ENCODE measurements around the gene F2RL3. TPM values are rescaled to one million over a fixed set of nuclear protein-coding genes. Genes with fewer than 3 reads are reported as not detected.

Gene F2RL3
- total and polyA plus RNA-seq, 12 donors, result 0.13 to 8.3 (median 1.3) TPM

GRCh38 chr19:16908759-16909158, 20.0 kb downstream of the F2RL3 start:
- intact Hi-C loops (cut with DNase I), result loop anchor here in 4 of 10 donors (10.0 kb wide), 2 partner anchors 134 to 146 kb away; no protein-coding TSS in a partner anchor
- no peak overlapping the region for H3K4me3 ChIP-seq
- no peaks in the 10 kb centered on the region for H3K4me1 ChIP-seq
- H3K9me3 ChIP-seq, result peaks cover 0 to 32% (median 14%) of the 10 kb centered on the region in 11 donors
- 79 to 84% methylated on average over 12 of the region's 12 CpGs for WGBS, 2 donors
- H3K27ac ChIP-seq, result no peak overlapping the region
- no peak for DNase-seq
- H3K36me3 ChIP-seq, result peaks cover 0 to 16% (median 0%) of the 10 kb centered on the region in 9 donors
- no peak for TF ChIP-seq CTCF (IDR thresholded peaks at IDR 0.05)
- H3K27me3 ChIP-seq, result no peaks in the 10 kb centered on the region
- peak in 1 of 8 donors; percentile 41 for ATAC-seq

GRCh38 chr19:16911046-16911445, 22.2 kb downstream of the F2RL3 start:
- peaks cover 0 to 54% (median 19%) of the 10 kb centered on the region in 11 donors for H3K9me3 ChIP-seq
- intact Hi-C loops (cut with DNase I), result loop anchor here in 1 of 10 donors (10.0 kb wide), 1 partner anchor 124 kb away; no protein-coding TSS in a partner anchor
- H3K4me1 ChIP-seq, result no peaks in the 10 kb centered on the region
- 91 to 93% methylated on average over 7 of the region's 7 CpGs for WGBS, 2 donors
- no peak overlapping the region for H3K4me3 ChIP-seq
- H3K27ac ChIP-seq, result no peak overlapping the region
- ATAC-seq, result no peak
- no peak for TF ChIP-seq CTCF (IDR thresholded peaks at IDR 0.05)
- no peaks in the 10 kb centered on the region for H3K27me3 ChIP-seq
- no peak for DNase-seq
- H3K36me3 ChIP-seq, result peaks cover 0 to 16% (median 0%) of the 10 kb centered on the region in 9 donors

- peaks cover 0 to 16% (median 0%) of the 10 kb centered on the region in 9 donors for H3K36me3 ChIP-seq
- 76% methylated on average over 4 of the region's 4 CpGs for WGBS, 2 donors
- intact Hi-C loops (cut with DNase I), result loop anchor here in 1 of 10 donors (10.0 kb wide), 1 partner anchor 122 kb away; no protein-coding TSS in a partner anchor
These were observed 24.0 kb downstream of the F2RL3 start for GRCh38 chr19:16912780-16913179.

GRCh38 chr19:16914421-16914820, 25.6 kb downstream of the F2RL3 start:
- intact Hi-C loops (cut with DNase I), result loop anchor here in 1 of 10 donors (10.0 kb wide), 1 partner anchor 120 kb away; no protein-coding TSS in a partner anchor
- H3K27me3 ChIP-seq, result no peaks in the 10 kb centered on the region
- no peaks in the 10 kb centered on the region for H3K4me1 ChIP-seq
- DNase-seq, result no peak
- TF ChIP-seq CTCF (IDR thresholded peaks at IDR 0.05), result no peak
- H3K36me3 ChIP-seq, result peaks cover 0 to 16% (median 0%) of the 10 kb centered on the region in 9 donors
- 80 to 83% methylated on average over 11 of the region's 11 CpGs for WGBS, 2 donors
- H3K9me3 ChIP-seq, result peaks cover 0 to 62% (median 23%) of the 10 kb centered on the region in 11 donors
- no peak overlapping the region for H3K27ac ChIP-seq
- ATAC-seq, result no peak
- no peak overlapping the region for H3K4me3 ChIP-seq

More at GRCh38 chr19:16912780-16913179, 24.0 kb downstream of the F2RL3 start:
- peaks cover 0 to 54% (median 19%) of the 10 kb centered on the region in 11 donors for H3K9me3 ChIP-seq
- no peak for DNase-seq
- ATAC-seq, result no peak
- H3K27ac ChIP-seq, result no peak overlapping the region
- no peaks in the 10 kb centered on the region for H3K27me3 ChIP-seq
- TF ChIP-seq CTCF (IDR thresholded peaks at IDR 0.05), result no peak
- no peak overlapping the region for H3K4me3 ChIP-seq
- H3K4me1 ChIP-seq, result no peaks in the 10 kb centered on the region

Measured in heart right ventricle (tissue), 16 donors.